Uterus (tissue), 2 donors: Measurements from ENCODE around the gene TRPC4.

Experiments
- CTCF ChIP-seq, 4 experiments: fragments of 200-600 bp in 2 of 4; fragments of 450-650 bp in 2 of 4; sonication (generic) in 2 of 4; IDR thresholded peaks; one replicate each; pipeline ENCODE4 v1.5.1; 2016 to 2019; ENCODE audit warnings: antibody characterized with exemption in 4 of 4, mild to moderate bottlenecking in 2 of 4, moderate library complexity in 1 of 4
- POLR2A ChIP-seq, 2 donors: fragments of 450-650 bp; IDR thresholded peaks; one replicate each; pipeline ENCODE4 v1.6.1; 2016; ENCODE audit warnings: antibody characterized with exemption in 2 of 2, mild to moderate bottlenecking in 1 of 2, moderate library complexity in 1 of 2

- TF ChIP-seq CTCF (IDR thresholded peaks at IDR 0.05) (no peak), POLR2A (IDR thresholded peaks at IDR 0.05) (no peak)
Measured at GRCh38 chr13:37657956-37658355, 211.6 kb downstream of the TRPC4 start.
